ENCODE data around the gene SLC47A1.
A peak's percentile ranks its signal among the peaks of the same experiment; 100 is the strongest.
"Not testable (repeated sequence)": the region's sequence is repeated elsewhere in the genome, so short reads cannot be mapped to it uniquely, and the experiment has no call there.

Gene SLC47A1, protein sequence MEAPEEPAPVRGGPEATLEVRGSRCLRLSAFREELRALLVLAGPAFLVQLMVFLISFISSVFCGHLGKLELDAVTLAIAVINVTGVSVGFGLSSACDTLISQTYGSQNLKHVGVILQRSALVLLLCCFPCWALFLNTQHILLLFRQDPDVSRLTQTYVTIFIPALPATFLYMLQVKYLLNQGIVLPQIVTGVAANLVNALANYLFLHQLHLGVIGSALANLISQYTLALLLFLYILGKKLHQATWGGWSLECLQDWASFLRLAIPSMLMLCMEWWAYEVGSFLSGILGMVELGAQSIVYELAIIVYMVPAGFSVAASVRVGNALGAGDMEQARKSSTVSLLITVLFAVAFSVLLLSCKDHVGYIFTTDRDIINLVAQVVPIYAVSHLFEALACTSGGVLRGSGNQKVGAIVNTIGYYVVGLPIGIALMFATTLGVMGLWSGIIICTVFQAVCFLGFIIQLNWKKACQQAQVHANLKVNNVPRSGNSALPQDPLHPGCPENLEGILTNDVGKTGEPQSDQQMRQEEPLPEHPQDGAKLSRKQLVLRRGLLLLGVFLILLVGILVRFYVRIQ

GRCh38 chr17:19533718-19534561 is at the start of gene SLC47A1:
SLC47A1 (plus strand) TSS chr17:19533854; CDS start chr17:19533940, 86 bp downstream.
- DNase-seq: peak in 1 of 2 donors; percentile 52

DNA sequence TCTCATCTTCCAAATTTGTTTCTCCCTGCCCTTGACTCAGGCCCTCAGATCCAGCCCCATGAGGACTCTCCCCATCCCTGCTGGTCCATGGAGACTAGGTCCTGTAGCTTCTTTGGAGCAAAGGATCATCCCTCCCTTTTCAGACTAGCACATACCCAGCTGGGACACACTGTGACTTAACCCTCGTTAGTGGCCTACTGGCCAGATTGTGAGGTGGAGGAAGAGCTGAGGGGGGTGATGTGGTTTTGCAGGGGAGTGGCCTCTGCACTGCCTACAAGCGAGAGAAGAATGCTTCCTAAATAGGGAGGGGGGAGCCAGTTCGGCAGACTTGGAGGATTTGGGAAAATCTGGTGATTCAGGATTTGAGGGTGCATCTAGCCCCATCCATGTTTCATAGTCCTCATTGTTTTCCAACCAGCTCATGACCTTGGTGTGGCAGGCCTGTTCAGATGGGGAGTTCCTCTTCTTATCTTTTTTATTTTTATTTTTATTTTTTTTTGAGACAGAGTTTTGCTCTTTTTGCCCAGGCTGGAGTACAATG is 47.8 kb upstream of the SLC47A1 start:
- no peak for DNase-seq

DNA sequence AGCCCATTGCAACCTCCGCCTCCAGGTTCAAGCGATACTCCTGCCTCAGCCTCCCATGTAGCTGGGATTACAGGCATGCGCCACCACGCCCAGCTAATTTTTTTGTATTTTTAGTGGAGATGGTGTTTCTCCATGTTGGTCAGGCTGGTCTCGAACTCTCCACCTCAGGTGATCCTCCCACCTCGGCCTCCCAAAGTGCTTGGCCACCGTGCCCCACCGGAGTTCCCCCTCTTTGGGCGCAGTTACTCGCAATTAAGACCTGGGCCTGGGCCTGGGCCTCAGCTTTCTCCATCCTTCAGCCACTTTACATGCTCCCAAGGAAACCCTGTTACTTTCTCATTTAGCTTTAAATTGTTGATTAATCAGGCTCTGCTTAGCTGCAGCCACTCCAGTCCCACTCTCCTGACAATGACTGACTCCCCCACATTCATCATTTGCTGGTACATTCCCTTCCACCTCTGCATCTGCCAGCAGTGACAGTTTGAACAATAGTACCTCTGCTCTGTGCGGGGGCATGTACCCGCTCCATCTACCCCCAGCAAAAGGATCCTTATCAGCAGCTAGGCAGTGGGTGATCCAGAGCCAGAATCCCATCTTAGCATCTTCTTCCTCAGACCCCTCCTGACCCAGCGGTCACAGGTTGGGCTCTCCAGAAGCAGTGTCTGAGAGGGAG is 47.2 kb upstream of the SLC47A1 start:
- no peak for DNase-seq

- DNase-seq: no peak
These were observed 46.5 kb upstream of the SLC47A1 start for GRCh38 chr17:19487024-19487600.

DNA sequence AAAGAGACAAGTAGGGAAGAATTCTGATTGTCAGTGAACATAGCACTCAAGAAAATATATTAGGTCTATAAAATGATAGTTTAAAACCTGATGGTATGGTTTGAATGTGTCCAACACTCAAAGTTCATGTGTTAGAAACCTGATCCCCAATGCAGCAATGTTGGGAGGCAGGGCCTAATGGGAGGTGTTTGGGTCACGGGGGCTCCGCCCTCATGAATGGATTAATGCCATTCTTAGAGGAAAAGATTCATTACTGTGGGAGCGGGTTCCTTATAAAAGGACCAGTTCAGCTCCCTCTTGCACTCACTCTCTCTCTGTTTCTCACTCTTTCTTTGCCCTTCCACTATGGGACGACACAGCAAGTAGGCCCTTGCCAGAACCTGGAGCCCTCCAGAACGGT is 41.5 kb upstream of the SLC47A1 start:
- no peak for DNase-seq

- DNase-seq: no peak
These were observed 38.5 kb upstream of the SLC47A1 start for GRCh38 chr17:19494961-19495806.

DNA sequence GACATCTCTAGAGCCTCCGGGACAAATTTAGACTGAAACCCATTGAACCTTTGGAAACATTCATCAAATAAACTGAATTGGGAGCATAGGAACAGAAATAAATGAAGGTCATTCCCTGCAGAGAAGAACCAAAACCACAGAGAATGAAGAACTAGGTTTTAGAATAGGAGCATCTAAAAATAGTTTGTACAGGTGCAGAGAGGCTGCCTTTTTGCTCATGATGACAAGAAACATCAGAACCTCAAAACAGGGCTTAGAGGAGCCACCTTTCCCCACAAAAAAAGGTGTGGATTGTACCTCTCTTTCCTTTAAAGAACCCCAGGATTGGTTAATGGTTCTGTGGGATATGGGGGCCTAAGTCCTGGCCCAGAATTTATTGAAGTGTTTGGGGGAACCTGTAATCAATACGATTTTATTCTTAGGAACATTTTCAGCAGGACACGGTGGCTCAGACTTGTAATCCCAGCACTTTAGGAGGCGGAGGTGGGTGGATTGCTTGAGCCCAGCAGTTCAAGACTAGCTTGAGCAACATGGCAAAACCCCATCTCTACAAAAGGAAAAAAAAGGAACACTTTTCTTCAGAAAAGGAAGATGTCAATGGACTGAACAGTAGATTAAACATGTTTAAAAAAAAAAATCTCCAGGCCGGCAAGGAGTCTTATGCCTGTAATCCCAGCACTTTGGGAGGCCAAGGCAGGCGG is 37.7 kb upstream of the SLC47A1 start:
- DNase-seq: no peak

GRCh38 chr17:19497624-19498023 is 36.0 kb upstream of the SLC47A1 start:
- no peak for DNase-seq

DNA sequence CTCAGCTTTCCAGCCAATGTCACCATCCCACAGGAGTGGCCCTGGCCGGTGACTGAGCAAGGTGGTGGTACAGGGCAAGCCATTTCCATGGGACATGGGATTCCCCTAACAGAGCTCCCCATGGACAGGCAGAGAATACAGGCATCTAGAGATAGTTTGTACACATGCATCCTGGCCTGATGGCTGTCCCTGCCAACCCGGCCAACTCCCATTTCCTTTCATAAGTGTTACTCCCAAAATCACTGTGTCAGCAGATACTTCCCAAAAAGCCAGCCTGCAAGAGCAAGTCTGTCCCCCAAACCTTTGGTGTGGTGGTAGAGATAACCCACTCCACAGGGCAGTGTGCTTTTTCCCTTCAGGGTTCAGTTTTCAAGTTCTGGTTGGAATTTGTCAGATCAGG is 32.4 kb upstream of the SLC47A1 start:
- DNase-seq: no peak

DNA sequence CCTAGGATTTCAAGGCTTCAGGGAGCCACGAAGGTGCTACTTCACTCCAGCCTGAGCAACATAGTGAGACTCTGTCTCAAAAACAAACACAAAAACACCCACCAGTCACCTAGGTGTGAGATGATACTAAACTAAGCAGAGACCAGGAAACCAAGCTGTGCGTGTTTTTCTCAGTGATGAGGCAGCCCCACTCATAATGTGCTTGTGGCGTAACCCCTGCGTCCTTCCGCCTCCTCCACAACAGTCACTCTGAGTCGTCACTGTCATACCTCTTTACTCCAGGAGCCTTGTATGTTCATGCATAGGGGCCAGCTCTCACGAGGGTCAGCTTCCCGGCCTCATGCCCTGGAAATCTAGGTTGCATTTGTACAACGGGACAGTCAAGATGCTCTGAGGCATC is 31.1 kb upstream of the SLC47A1 start:
- peak; percentile 5 to 25 for DNase-seq

- not testable (repeated sequence) for DNase-seq
These were observed 28.1 kb upstream of the SLC47A1 start for GRCh38 chr17:19505561-19505960.

DNA sequence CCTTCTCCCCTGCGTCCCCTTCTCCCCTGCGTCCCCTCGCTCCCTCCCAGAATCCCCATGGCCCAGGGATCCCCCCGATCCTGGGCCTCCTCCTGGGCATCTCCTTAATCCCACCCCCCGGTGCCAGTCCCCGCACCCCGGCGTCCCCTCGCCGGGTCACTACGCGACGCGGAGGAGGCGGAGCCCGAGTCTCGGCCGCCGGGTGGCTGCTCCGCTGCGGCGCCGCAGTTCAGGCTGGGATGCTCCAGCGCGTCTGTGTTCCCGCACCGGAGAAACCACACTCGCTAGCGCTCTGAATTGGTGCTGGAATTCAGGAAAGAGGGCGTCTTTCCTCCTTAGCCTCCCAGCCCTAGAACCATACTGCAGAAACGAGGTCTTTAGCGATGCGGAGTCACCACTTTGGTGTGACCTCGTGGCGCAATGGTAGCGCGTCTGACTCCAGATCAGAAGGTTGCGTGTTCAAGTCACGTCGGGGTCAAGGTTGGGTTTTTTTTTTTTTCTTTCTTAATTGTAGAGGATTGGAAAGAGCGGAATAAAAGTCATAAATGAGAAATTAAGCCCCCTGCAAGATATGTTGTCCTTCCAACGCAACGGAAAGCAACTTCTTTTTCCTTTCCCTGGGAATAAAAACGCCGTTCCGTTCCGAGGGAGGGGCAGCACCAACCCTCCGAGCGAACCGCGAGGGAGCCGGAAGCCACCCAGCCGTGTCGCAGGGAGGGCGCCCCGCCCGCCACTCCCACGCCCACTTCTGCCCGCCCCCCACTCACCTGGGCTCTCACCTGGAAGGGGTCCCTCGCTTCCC is 25.7 kb upstream of the SLC47A1 start:
- DNase-seq: peak; percentile 79 to 87

GRCh38 chr17:19508577-19508867 is 25.1 kb upstream of the SLC47A1 start:
- no peak for DNase-seq

- DNase-seq: not testable (repeated sequence)
These were observed 24.3 kb upstream of the SLC47A1 start for GRCh38 chr17:19509281-19509852.

GRCh38 chr17:19510903-19511302 is 22.8 kb upstream of the SLC47A1 start:
- no peak for DNase-seq

GRCh38 chr17:19513897-19514488 is 19.7 kb upstream of the SLC47A1 start:
- DNase-seq: peak; percentile 73

DNA sequence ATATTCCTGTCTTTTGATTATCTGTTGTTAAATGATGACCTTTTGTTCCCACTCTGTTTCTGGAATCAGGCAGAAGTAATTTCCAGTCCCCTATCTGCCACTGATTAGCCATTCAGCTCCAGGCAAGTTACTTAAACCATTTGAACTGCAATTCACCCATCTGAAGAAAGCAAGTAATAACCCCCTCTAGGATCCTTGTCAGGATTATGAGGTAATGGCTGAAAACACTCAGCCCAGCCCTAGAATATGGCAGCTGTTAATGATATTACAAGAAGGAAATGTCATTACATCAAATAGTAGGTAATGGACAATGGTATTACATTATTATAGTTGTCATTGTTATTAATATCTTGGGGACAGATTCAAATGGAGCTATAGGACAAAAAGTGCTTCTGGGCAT is 16.0 kb upstream of the SLC47A1 start:
- DNase-seq: no peak

- not testable (repeated sequence) for DNase-seq
These were observed 14.0 kb upstream of the SLC47A1 start for GRCh38 chr17:19519388-19520291.

Measured in stimulated activated CD4-positive, alpha-beta T cell treated with anti-CD3 and anti-CD28 coated beads, Interleukin-2, amount 100 ng/mL, for 24 hours (primary cell).